ENCODE results near the gene MYLK4. TPM values are rescaled to one million over a fixed set of nuclear protein-coding genes. Genes with fewer than 3 reads are reported as not detected.

The MYLK4 gene
- total and polyA plus RNA-seq, 2 of the 13 experiments (the other 11 are each of a cell fraction or from before 2014, with no cell fraction given), result 0.26 to 0.29 TPM

GRCh38 chr6:2758980-2759379 is 8.3 kb upstream of the MYLK4 start (continued):
- no peak for TF ChIP-seq HNF1A (IDR thresholded peaks at IDR 0.05; ENCODE audit: low read depth)
- no peak for TF ChIP-seq HNF1A (CRISPR knock-in tag; IDR thresholded peaks at IDR 0.05; ENCODE audit: borderline replicate concordance)
- TF ChIP-seq, protein P1, sequence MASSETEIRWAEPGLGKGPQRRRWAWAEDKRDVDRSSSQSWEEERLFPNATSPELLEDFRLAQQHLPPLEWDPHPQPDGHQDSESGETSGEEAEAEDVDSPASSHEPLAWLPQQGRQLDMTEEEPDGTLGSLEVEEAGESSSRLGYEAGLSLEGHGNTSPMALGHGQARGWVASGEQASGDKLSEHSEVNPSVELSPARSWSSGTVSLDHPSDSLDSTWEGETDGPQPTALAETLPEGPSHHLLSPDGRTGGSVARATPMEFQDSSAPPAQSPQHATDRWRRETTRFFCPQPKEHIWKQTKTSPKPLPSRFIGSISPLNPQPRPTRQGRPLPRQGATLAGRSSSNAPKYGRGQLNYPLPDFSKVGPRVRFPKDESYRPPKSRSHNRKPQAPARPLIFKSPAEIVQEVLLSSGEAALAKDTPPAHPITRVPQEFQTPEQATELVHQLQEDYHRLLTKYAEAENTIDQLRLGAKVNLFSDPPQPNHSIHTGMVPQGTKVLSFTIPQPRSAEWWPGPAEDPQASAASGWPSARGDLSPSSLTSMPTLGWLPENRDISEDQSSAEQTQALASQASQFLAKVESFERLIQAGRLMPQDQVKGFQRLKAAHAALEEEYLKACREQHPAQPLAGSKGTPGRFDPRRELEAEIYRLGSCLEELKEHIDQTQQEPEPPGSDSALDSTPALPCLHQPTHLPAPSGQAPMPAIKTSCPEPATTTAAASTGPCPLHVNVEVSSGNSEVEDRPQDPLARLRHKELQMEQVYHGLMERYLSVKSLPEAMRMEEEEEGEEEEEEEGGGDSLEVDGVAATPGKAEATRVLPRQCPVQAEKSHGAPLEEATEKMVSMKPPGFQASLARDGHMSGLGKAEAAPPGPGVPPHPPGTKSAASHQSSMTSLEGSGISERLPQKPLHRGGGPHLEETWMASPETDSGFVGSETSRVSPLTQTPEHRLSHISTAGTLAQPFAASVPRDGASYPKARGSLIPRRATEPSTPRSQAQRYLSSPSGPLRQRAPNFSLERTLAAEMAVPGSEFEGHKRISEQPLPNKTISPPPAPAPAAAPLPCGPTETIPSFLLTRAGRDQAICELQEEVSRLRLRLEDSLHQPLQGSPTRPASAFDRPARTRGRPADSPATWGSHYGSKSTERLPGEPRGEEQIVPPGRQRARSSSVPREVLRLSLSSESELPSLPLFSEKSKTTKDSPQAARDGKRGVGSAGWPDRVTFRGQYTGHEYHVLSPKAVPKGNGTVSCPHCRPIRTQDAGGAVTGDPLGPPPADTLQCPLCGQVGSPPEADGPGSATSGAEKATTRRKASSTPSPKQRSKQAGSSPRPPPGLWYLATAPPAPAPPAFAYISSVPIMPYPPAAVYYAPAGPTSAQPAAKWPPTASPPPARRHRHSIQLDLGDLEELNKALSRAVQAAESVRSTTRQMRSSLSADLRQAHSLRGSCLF (CRISPR knock-in tag; IDR thresholded peaks at IDR 0.05; ENCODE audit: borderline replicate concordance), result no peak
- no peak for TF ChIP-seq RARA (CRISPR knock-in tag; IDR thresholded peaks at IDR 0.05)
- TF ChIP-seq, protein P2, sequence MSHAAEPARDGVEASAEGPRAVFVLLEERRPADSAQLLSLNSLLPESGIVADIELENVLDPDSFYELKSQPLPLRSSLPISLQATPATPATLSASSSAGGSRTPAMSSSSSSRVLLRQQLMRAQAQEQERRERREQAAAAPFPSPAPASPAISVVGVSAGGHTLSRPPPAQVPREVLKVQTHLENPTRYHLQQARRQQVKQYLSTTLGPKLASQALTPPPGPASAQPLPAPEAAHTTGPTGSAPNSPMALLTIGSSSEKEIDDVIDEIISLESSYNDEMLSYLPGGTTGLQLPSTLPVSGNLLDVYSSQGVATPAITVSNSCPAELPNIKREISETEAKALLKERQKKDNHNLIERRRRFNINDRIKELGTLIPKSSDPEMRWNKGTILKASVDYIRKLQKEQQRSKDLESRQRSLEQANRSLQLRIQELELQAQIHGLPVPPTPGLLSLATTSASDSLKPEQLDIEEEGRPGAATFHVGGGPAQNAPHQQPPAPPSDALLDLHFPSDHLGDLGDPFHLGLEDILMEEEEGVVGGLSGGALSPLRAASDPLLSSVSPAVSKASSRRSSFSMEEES (CRISPR knock-in tag; IDR thresholded peaks at IDR 0.05), result no peak
- no peak for TF ChIP-seq ZNF674 (CRISPR knock-in tag; IDR thresholded peaks at IDR 0.05; ENCODE audit: low read depth)
- TF ChIP-seq HNRNPUL1 (IDR thresholded peaks at IDR 0.05; ENCODE audit: low read depth, low read length), result no peak
- TF ChIP-seq GATA4 (IDR thresholded peaks at IDR 0.05; ENCODE audit: borderline replicate concordance, low read depth), result no peak

All from HepG2 (cell line).